ENCODE results near the gene EEF1AKMT3. TPM values are rescaled to one million over a fixed set of nuclear protein-coding genes. Genes with fewer than 3 reads are reported as not detected.
A peak's percentile ranks its signal among the peaks of the same experiment; 100 is the strongest.

The EEF1AKMT3 gene
- total and polyA plus RNA-seq, 2 experiments from 2014 or later = 1.3 to 5.3 TPM

- no peak for DNase-seq (ENCODE audit: low spot score)
- Histone ChIP-seq H3F3A (replicated peaks; ENCODE audit: low read depth) (peaks cover 11% of the 10 kb centered on the region), H3K4me3 (peak overlapping the region; percentile 83), H3K36me3 (ENCODE audit: insufficient read depth) (no peaks in the 10 kb centered on the region; the same call in 1 of the 2 replicates), H3K4me2 (peak overlapping the region; percentile 97), H4K20me1 (replicated peaks; ENCODE audit: insufficient read depth) (0 out of 2 replicates have a peak, but pooled peaks cover 7% of the 10 kb centered on the region), H3K79me2 (replicated peaks; ENCODE audit: insufficient read depth) (no peaks in the 10 kb centered on the region), H3K27me3 (ENCODE audit: insufficient read depth) (peaks cover 57% of the 10 kb centered on the region), H3K9me2 (ENCODE audit: insufficient read depth) (no peaks in the 10 kb centered on the region), H3K27ac (ENCODE audit: low read depth) (no peak overlapping the region), H2AFZ (no peak overlapping the region), H3K4me1 (ENCODE audit: insufficient read depth) (peaks cover 21% of the 10 kb centered on the region; the same call in 1 of the 2 replicates)
- Mint-ChIP-seq H3K9me3 (no peaks in the 10 kb centered on the region), H3K27me3 (ENCODE audit: insufficient read depth, low read depth, poor library complexity) (peaks cover 45% of the 10 kb centered on the region), H3K4me1 (peaks cover 39% of the 10 kb centered on the region), H3K4me3 (peak overlapping the region; percentile 68), H3K36me3 (ENCODE audit: low read depth) (peaks cover 35% of the 10 kb centered on the region), H3K27ac (no peak overlapping the region)
- no peak for ATAC-seq
- TF ChIP-seq EZH2 (IDR thresholded peaks at IDR 0.05; ENCODE audit: low read depth, unreplicated experiment) = no peak
Observed at GRCh38 chr12:57767305-57767698, 5.1 kb upstream of the EEF1AKMT3 start.

DNA sequence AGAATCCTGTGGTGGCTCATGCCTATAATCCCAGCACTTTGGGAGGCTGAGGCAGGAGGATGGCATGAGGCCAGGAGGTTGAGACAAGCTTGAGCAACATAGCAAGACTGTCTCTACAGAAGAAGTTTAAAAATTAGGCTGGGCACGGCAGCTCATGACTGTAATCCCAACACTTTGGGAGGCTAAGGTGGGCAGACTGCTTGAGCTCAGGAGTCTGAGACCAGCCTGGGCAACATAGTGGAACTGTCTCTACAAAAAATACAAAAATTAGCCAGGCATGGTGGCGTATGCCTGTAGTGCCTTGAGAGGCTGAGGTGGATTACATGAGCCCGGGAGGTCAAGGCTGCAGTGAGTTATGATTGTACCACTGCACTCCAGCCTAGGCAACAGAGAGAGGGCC lies 4.5 kb upstream of the EEF1AKMT3 start:
- Histone ChIP-seq H3K79me2 (replicated peaks; ENCODE audit: insufficient read depth) (no peaks in the 10 kb centered on the region), H3K9me2 (ENCODE audit: insufficient read depth) (no peaks in the 10 kb centered on the region), H3K27ac (ENCODE audit: low read depth) (no peak overlapping the region), H4K20me1 (replicated peaks; ENCODE audit: insufficient read depth) (0 out of 2 replicates have a peak, but pooled peaks cover 7% of the 10 kb centered on the region), H2AFZ (no peak overlapping the region), H3F3A (replicated peaks; ENCODE audit: low read depth) (peaks cover 11% of the 10 kb centered on the region), H3K27me3 (ENCODE audit: insufficient read depth) (peaks cover 54% of the 10 kb centered on the region), H3K4me3 (no peak overlapping the region), H3K4me2 (no peak overlapping the region), H3K4me1 (ENCODE audit: insufficient read depth) (peaks cover 21% of the 10 kb centered on the region; the same call in 1 of the 2 replicates), H3K36me3 (ENCODE audit: insufficient read depth) (no peaks in the 10 kb centered on the region; the same call in 1 of the 2 replicates)
- Mint-ChIP-seq H3K27ac (no peak overlapping the region), H3K27me3 (ENCODE audit: insufficient read depth, low read depth, poor library complexity) (peaks cover 47% of the 10 kb centered on the region), H3K4me3 (0 out of 3 replicates have a peak overlapping the region, but pooled peaks have one; percentile 68), H3K9me3 (no peaks in the 10 kb centered on the region; the same call in 2 of the 3 replicates), H3K4me1 (peaks cover 40% of the 10 kb centered on the region), H3K36me3 (ENCODE audit: low read depth) (peaks cover 35% of the 10 kb centered on the region)
- ATAC-seq (no peak), DNase-seq (ENCODE audit: low spot score) (no peak)
- TF ChIP-seq, protein P1, sequence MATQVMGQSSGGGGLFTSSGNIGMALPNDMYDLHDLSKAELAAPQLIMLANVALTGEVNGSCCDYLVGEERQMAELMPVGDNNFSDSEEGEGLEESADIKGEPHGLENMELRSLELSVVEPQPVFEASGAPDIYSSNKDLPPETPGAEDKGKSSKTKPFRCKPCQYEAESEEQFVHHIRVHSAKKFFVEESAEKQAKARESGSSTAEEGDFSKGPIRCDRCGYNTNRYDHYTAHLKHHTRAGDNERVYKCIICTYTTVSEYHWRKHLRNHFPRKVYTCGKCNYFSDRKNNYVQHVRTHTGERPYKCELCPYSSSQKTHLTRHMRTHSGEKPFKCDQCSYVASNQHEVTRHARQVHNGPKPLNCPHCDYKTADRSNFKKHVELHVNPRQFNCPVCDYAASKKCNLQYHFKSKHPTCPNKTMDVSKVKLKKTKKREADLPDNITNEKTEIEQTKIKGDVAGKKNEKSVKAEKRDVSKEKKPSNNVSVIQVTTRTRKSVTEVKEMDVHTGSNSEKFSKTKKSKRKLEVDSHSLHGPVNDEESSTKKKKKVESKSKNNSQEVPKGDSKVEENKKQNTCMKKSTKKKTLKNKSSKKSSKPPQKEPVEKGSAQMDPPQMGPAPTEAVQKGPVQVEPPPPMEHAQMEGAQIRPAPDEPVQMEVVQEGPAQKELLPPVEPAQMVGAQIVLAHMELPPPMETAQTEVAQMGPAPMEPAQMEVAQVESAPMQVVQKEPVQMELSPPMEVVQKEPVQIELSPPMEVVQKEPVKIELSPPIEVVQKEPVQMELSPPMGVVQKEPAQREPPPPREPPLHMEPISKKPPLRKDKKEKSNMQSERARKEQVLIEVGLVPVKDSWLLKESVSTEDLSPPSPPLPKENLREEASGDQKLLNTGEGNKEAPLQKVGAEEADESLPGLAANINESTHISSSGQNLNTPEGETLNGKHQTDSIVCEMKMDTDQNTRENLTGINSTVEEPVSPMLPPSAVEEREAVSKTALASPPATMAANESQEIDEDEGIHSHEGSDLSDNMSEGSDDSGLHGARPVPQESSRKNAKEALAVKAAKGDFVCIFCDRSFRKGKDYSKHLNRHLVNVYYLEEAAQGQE (IDR thresholded peaks at IDR 0.05; ENCODE audit: unreplicated experiment) = no peak
- TF ChIP-seq JUNB (IDR thresholded peaks at IDR 0.05; ENCODE audit: unreplicated experiment) = no peak
- TF ChIP-seq STAT1 (IDR thresholded peaks at IDR 0.05; ENCODE audit: unreplicated experiment) = no peak
- TF ChIP-seq, protein P2, sequence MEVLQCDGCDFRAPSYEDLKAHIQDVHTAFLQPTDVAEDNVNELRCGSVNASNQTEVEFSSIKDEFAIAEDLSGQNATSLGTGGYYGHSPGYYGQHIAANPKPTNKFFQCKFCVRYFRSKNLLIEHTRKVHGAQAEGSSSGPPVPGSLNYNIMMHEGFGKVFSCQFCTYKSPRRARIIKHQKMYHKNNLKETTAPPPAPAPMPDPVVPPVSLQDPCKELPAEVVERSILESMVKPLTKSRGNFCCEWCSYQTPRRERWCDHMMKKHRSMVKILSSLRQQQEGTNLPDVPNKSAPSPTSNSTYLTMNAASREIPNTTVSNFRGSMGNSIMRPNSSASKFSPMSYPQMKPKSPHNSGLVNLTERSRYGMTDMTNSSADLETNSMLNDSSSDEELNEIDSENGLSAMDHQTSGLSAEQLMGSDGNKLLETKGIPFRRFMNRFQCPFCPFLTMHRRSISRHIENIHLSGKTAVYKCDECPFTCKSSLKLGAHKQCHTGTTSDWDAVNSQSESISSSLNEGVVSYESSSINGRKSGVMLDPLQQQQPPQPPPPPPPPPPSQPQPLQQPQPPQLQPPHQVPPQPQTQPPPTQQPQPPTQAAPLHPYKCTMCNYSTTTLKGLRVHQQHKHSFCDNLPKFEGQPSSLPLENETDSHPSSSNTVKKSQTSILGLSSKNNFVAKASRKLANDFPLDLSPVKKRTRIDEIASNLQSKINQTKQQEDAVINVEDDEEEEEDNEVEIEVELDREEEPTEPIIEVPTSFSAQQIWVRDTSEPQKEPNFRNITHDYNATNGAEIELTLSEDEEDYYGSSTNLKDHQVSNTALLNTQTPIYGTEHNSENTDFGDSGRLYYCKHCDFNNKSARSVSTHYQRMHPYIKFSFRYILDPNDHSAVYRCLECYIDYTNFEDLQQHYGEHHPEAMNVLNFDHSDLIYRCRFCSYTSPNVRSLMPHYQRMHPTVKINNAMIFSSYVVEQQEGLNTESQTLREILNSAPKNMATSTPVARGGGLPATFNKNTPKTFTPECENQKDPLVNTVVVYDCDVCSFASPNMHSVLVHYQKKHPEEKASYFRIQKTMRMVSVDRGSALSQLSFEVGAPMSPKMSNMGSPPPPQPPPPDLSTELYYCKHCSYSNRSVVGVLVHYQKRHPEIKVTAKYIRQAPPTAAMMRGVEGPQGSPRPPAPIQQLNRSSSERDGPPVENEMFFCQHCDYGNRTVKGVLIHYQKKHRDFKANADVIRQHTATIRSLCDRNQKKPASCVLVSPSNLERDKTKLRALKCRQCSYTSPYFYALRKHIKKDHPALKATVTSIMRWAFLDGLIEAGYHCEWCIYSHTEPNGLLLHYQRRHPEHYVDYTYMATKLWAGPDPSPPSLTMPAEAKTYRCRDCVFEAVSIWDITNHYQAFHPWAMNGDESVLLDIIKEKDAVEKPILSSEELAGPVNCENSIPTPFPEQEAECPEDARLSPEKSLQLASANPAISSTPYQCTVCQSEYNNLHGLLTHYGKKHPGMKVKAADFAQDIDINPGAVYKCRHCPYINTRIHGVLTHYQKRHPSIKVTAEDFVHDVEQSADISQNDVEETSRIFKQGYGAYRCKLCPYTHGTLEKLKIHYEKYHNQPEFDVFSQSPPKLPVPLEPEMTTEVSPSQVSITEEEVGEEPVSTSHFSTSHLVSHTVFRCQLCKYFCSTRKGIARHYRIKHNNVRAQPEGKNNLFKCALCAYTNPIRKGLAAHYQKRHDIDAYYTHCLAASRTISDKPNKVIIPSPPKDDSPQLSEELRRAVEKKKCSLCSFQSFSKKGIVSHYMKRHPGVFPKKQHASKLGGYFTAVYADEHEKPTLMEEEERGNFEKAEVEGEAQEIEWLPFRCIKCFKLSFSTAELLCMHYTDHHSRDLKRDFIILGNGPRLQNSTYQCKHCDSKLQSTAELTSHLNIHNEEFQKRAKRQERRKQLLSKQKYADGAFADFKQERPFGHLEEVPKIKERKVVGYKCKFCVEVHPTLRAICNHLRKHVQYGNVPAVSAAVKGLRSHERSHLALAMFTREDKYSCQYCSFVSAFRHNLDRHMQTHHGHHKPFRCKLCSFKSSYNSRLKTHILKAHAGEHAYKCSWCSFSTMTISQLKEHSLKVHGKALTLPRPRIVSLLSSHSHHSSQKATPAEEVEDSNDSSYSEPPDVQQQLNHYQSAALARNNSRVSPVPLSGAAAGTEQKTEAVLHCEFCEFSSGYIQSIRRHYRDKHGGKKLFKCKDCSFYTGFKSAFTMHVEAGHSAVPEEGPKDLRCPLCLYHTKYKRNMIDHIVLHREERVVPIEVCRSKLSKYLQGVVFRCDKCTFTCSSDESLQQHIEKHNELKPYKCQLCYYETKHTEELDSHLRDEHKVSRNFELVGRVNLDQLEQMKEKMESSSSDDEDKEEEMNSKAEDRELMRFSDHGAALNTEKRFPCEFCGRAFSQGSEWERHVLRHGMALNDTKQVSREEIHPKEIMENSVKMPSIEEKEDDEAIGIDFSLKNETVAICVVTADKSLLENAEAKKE (CRISPR knock-in tag; IDR thresholded peaks at IDR 0.05) = no peak
- TF ChIP-seq POLR2AphosphoS5 (IDR thresholded peaks at IDR 0.05; ENCODE audit: low read depth) = no peak
- TF ChIP-seq ETS1 (IDR thresholded peaks at IDR 0.05) = no peak
- no peak for TF ChIP-seq NANOG (IDR thresholded peaks at IDR 0.05; ENCODE audit: borderline replicate concordance)
- TF ChIP-seq ZNF114 (CRISPR knock-in tag; IDR thresholded peaks at IDR 0.05) = no peak
- no peak for TF ChIP-seq ZNF331 (CRISPR knock-in tag; IDR thresholded peaks at IDR 0.05; ENCODE audit: low read depth)
